LHCN-M2 (cell line): ENCODE results near the gene CFHR1. TPM values are rescaled to one million over a fixed set of nuclear protein-coding genes. Genes with fewer than 3 reads are reported as not detected.

Source experiments
- DNase-seq: peaks from one replicate; pipeline ENCODE4 v3.0.0-alpha.2; 2012; ENCODE audit warnings: low read depth
- total RNA-seq: library from RNA; depleted of rRNA; stranded (reverse); fragments of >200 nt; gene quantifications from 2 replicates; pipeline ENCODE4 v1.2.3, GENCODE V29; 2014; rRNA removed

CFHR1 gene
- total RNA-seq, 1 experiment from 2014 or later: not detected

DNA sequence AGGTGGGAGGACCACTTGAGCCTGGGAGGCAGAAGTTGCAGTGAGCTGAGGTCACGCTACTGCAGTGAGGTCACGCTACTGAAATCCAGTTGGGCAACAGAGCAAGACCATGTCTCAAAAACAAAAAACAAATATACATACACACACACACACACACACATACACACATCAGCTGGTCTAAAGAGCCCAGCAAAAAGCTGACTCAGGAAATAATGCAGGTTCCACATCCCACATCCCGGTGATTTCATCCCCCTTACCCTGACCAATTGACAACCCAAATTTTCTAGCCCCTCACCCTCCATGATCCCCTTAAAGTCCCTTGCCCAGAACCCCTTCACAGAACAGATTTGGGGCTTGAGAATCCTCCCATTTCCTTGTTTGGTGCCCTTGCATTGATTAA is 56.4 kb downstream of the CFHR1 start:
- no peak for DNase-seq

DNA sequence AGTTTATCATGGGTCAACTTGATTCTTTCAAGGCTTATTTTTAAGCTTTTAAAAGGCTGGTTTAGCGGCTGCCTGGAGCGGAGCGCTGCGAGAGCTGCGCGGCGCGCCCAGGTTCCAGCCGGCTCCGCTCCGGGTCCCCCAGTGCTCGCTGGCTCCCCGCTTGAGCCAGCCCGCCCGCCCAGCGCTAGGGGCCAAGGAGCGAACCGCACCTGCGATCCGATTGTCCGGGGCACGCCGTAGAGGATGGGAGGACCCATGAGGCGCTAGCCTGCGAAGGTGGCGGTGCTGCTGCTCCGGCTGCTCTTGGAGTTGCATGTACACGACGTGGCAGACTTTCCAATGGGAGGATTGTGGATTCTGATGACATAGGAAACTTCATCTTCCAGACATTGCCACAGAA is 58.4 kb downstream of the CFHR1 start:
- no peak for DNase-seq

Other genes with a start within 250 kb of the CFHR1 start
- gene KCNT2, start 211.3 kb upstream of the CFHR1 start, total RNA-seq: 0.92 and 1.2 TPM in 2 replicates
- 133 and 165 TPM in 2 replicates for gene CFH, start 167.7 kb upstream of the CFHR1 start, total RNA-seq
- 0.75 TPM in 1 of 2 replicates, not detected in the other for gene CFHR3, start 44.9 kb upstream of the CFHR1 start, total RNA-seq
- gene CFHR4, start 68.3 kb downstream of the CFHR1 start, total RNA-seq: not detected in 2 replicates
- gene CFHR2, start 124.0 kb downstream of the CFHR1 start, total RNA-seq: not detected in 2 replicates
- not detected in 2 replicates for gene CFHR5, start 157.8 kb downstream of the CFHR1 start, total RNA-seq
- not detected in 2 replicates for gene F13B, start 247.5 kb downstream of the CFHR1 start, total RNA-seq